HEK293 (cell line): ENCODE measurements around the gene ZNF709.
A peak's percentile ranks its signal among the peaks of the same experiment; 100 is the strongest.

Experiments
- CTCF ChIA-PET: fragments of 350-600 bp; formaldehyde crosslinking; extraction: SDS; loops from one replicate; lab custom pipeline; 2021; ENCODE audit warnings: antibody characterized with exemption; lab: Yijun Ruan, JAX
- POLR2A ChIA-PET: fragments of 300-600 bp; formaldehyde crosslinking; extraction: SDS; loops from one replicate; lab custom pipeline; 2020; ENCODE audit warnings: antibody characterized with exemption, inconsistent platforms; lab: Yijun Ruan, JAX
- H3K27ac ChIP-seq: fragments of 200-500 bp; sonication (Bioruptor generic); 2 replicates; pipeline ENCODE4 v1.5.1; 2014; ENCODE audit warnings: low read depth, low read length, control low read depth, inconsistent platforms; ENCODE audit errors: extremely low read depth
- H3K36me3 ChIP-seq, 2 experiments: fragments of 200-500 bp in 1 of 2; sonication (Bioruptor generic) in 1 of 2; 1 replicate in 1 of 2; 2 replicates in 1 of 2; pipeline ENCODE4 v1.5.1; 2014 to 2017; ENCODE audit warnings: inconsistent platforms in 2 of 2, low read length in 2 of 2; ENCODE audit not compliant: control insufficient read depth in 2 of 2, insufficient read depth in 1 of 2
- H3K4me1 ChIP-seq: fragments of 200-500 bp; sonication (Bioruptor generic); 2 replicates; pipeline ENCODE4 v1.5.1; 2014; ENCODE audit warnings: mild to moderate bottlenecking, low read length, inconsistent platforms; ENCODE audit not compliant: control insufficient read depth, insufficient read depth
- H3K4me3 ChIP-seq: 2 replicates; pipeline ENCODE4 v1.5.1; 2011; ENCODE audit warnings: low read depth, mild to moderate bottlenecking, control low read depth, low read length, moderate library complexity
- H3K9me3 ChIP-seq: fragments of 200-500 bp; sonication (Bioruptor generic); 2 replicates; pipeline ENCODE4 v1.5.1; 2014; ENCODE audit warnings: low read depth, low read length, inconsistent platforms; ENCODE audit not compliant: control insufficient read depth, insufficient read depth
- GLI4 ChIP-seq: fragments of 450-650 bp; formaldehyde crosslinking; IDR thresholded peaks from 2 replicates; pipeline ENCODE4 v1.5.1; 2016; ENCODE audit warnings: missing biosample characterization, missing genetic modification characterization
- GLIS1 ChIP-seq: fragments of 450-650 bp; formaldehyde crosslinking; IDR thresholded peaks from 2 replicates; pipeline ENCODE4 v1.5.1; 2016; ENCODE audit warnings: missing biosample characterization, missing genetic modification characterization
- HIC1 ChIP-seq: fragments of 450-650 bp; formaldehyde crosslinking; IDR thresholded peaks from 2 replicates; pipeline ENCODE4 v1.5.1; 2016; ENCODE audit warnings: missing biosample characterization, missing genetic modification characterization
- HOXA7 ChIP-seq: sonication (generic); formaldehyde crosslinking; IDR thresholded peaks from 2 replicates; pipeline ENCODE4 v1.8.1; 2022; ENCODE audit warnings: missing genetic modification reagents, borderline replicate concordance
- HOXC10 ChIP-seq: sonication (generic); formaldehyde crosslinking; IDR thresholded peaks from 2 replicates; pipeline ENCODE4 v1.8.1; 2023; ENCODE audit warnings: mild to moderate bottlenecking, missing genetic modification reagents
- RBAK ChIP-seq: fragments of 450-650 bp; formaldehyde crosslinking; IDR thresholded peaks from 2 replicates; pipeline ENCODE4 v1.5.1; 2016; ENCODE audit warnings: missing biosample characterization, missing genetic modification characterization
- SALL2 ChIP-seq: fragments of 450-650 bp; formaldehyde crosslinking; IDR thresholded peaks from 2 replicates; pipeline ENCODE4 v1.5.0; 2017; ENCODE audit warnings: missing biosample characterization, mild to moderate bottlenecking, missing genetic modification characterization, borderline replicate concordance
- ZBTB48 ChIP-seq: fragments of 450-650 bp; formaldehyde crosslinking; IDR thresholded peaks from 2 replicates; pipeline ENCODE4 v1.5.1; 2016; ENCODE audit warnings: missing biosample characterization, missing genetic modification characterization
- ZEB2 ChIP-seq: fragments of 450-650 bp; formaldehyde crosslinking; IDR thresholded peaks from 2 replicates; pipeline ENCODE4 v1.5.1; 2016; ENCODE audit warnings: missing biosample characterization, missing genetic modification characterization
- ZNF138 ChIP-seq: fragments of 450-650 bp; formaldehyde crosslinking; IDR thresholded peaks from 2 replicates; pipeline ENCODE4 v1.5.1; 2016; ENCODE audit warnings: missing biosample characterization, missing genetic modification characterization, borderline replicate concordance
- ZNF175 ChIP-seq: fragments of 450-650 bp; formaldehyde crosslinking; IDR thresholded peaks from 2 replicates; pipeline ENCODE4 v1.5.1; 2016; ENCODE audit warnings: missing biosample characterization, missing genetic modification characterization
- ZNF335 ChIP-seq: fragments of 450-650 bp; formaldehyde crosslinking; conservative IDR thresholded peaks from 2 replicates; pipeline ENCODE4 v1.5.1; 2016; ENCODE audit warnings: missing biosample characterization, missing genetic modification characterization
- ZNF426 ChIP-seq: fragments of 450-650 bp; formaldehyde crosslinking; IDR thresholded peaks from 2 replicates; pipeline ENCODE4 v1.5.1; 2017; ENCODE audit warnings: missing biosample characterization, missing genetic modification characterization, mild to moderate bottlenecking, inconsistent platforms, moderate library complexity
- ZNF571 ChIP-seq: fragments of 450-650 bp; formaldehyde crosslinking; IDR thresholded peaks from 2 replicates; pipeline ENCODE4 v1.5.0; 2017; ENCODE audit warnings: missing biosample characterization, missing genetic modification characterization
- ZNF600 ChIP-seq: fragments of 450-650 bp; formaldehyde crosslinking; IDR thresholded peaks from 2 replicates; pipeline ENCODE4 v1.5.1; 2016; ENCODE audit warnings: missing biosample characterization, missing genetic modification characterization
- ZNF670 ChIP-seq: fragments of 450-650 bp; formaldehyde crosslinking; IDR thresholded peaks from 2 replicates; pipeline ENCODE4 v1.5.1; 2016; ENCODE audit warnings: missing biosample characterization, missing genetic modification characterization, low read depth
- ZNF768 ChIP-seq: fragments of 450-650 bp; formaldehyde crosslinking; IDR thresholded peaks from 2 replicates; pipeline ENCODE4 v1.5.1; 2018; ENCODE audit warnings: missing biosample characterization, mild to moderate bottlenecking, missing genetic modification characterization
- ZNF792 ChIP-seq: fragments of 450-650 bp; formaldehyde crosslinking; IDR thresholded peaks from 2 replicates; pipeline ENCODE4 v1.5.1; 2016; ENCODE audit warnings: missing biosample characterization, missing genetic modification characterization
- ZNF843 ChIP-seq: fragments of 450-650 bp; formaldehyde crosslinking; IDR thresholded peaks from 2 replicates; pipeline ENCODE4 v1.5.1; 2016; ENCODE audit warnings: missing biosample characterization, missing genetic modification characterization
- ZSCAN16 ChIP-seq: fragments of 450-650 bp; formaldehyde crosslinking; IDR thresholded peaks from 2 replicates; pipeline ENCODE4 v1.5.1; 2016; ENCODE audit warnings: missing biosample characterization, missing genetic modification characterization
- ZSCAN30 ChIP-seq: fragments of 450-650 bp; IDR thresholded peaks from 2 replicates; pipeline ENCODE4 v1.5.1; 2018; ENCODE audit warnings: missing biosample characterization, mild to moderate bottlenecking, missing genetic modification characterization, moderate library complexity
- ZXDB ChIP-seq: fragments of 450-650 bp; formaldehyde crosslinking; IDR thresholded peaks from 2 replicates; pipeline ENCODE4 v1.5.1; 2016; ENCODE audit warnings: missing biosample characterization, missing genetic modification characterization
- TF ChIP-seq, protein P1 (sequence below): fragments of 450-650 bp; formaldehyde crosslinking; IDR thresholded peaks from 2 replicates; pipeline ENCODE4 v1.5.1; 2017; ENCODE audit warnings: missing biosample characterization, missing genetic modification characterization
- TF ChIP-seq, protein P2 (sequence below): fragments of 450-650 bp; formaldehyde crosslinking; conservative IDR thresholded peaks from 2 replicates; pipeline ENCODE4 v1.5.1; 2016; ENCODE audit warnings: low read depth, missing biosample characterization, missing genetic modification characterization

The ZNF709 gene

DNA sequence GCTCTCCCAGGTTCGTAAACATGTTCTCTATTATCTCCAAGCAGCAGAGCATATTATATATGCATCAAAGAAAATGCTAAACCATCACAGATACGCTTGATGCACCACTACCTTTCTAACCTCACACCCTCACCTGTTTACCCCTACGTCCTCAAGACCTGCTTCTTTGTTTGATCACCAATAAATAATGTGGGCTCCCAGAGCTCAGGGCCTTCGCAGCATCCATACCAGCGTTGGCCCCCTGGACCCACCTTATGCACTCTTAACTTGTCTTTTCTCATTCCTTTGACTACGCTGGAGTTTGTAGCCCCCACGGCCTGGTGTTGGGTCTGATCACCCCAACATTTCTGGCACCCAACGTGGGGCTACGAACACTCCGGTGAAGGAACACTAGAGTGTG, 33.8 kb downstream of the ZNF709 start:
- TF ChIP-seq ZNF768 (no peak), ZNF843 (tag by site-specific recombination) (no peak), ZNF670 (tag by site-specific recombination) (no peak), ZNF426 (tag by site-specific recombination) (no peak), ZNF792 (tag by site-specific recombination) (no peak)
- TF ChIP-seq, protein P1, sequence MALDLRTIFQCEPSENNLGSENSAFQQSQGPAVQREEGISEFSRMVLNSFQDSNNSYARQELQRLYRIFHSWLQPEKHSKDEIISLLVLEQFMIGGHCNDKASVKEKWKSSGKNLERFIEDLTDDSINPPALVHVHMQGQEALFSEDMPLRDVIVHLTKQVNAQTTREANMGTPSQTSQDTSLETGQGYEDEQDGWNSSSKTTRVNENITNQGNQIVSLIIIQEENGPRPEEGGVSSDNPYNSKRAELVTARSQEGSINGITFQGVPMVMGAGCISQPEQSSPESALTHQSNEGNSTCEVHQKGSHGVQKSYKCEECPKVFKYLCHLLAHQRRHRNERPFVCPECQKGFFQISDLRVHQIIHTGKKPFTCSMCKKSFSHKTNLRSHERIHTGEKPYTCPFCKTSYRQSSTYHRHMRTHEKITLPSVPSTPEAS = no peak
- Histone ChIP-seq H3K4me1 (no peaks in the 10 kb centered on the region), H3K36me3 (no peaks in the 10 kb centered on the region), H3K9me3 (no peaks in the 10 kb centered on the region), H3K27ac (no peak overlapping the region), H3K4me3 (no peak overlapping the region)
- ChIA-PET POLR2A (no interaction called here), CTCF (no interaction called here)

GRCh38 chr19:12448808-12449207, 35.8 kb downstream of the ZNF709 start:
- no peak for TF ChIP-seq ZSCAN16 (tag by site-specific recombination)
- no peak overlapping the region for H3K27ac ChIP-seq
- CTCF ChIA-PET = interaction anchor here (0.6 kb wide), 1 partner anchor 25 kb away, joined by 3 read pairs; no protein-coding TSS in a partner anchor
- H3K9me3 ChIP-seq = no peaks in the 10 kb centered on the region
- H3K36me3 ChIP-seq = no peaks in the 10 kb centered on the region
- H3K4me1 ChIP-seq = no peaks in the 10 kb centered on the region
- POLR2A ChIA-PET = no interaction called here
- H3K4me3 ChIP-seq = no peak overlapping the region

GRCh38 chr19:12440541-12441316, 43.9 kb downstream of the ZNF709 start, which contains the start of gene ZNF443:
ZNF443 (minus strand) TSS chr19:12441021; CDS start chr19:12440914, 107 bp downstream.
- Histone ChIP-seq H3K4me1 (no peaks in the 10 kb centered on the region), H3K9me3 (no peaks in the 10 kb centered on the region), H3K27ac (peak within 1 kb of the TSS; percentile 72), H3K36me3 (no peaks in the 10 kb centered on the region), H3K4me3 (peak within 1 kb of the TSS; percentile 76)
- ChIA-PET CTCF (interaction anchor here (0.7 to 1.1 kb wide), 4 partner anchors 42 to 517 kb away, joined by 3 read pairs; no protein-coding TSS in a partner anchor), POLR2A (interaction anchor here (0.6 to 2.0 kb wide), 15 partner anchors 40 to 627 kb away, joined by 3 to 16 read pairs (median 3); partner anchors contain the start of genes ZNF433, ZNF44, ZNF440 and ZNF442)
- no peak for TF ChIP-seq HIC1 (tag by site-specific recombination)
- no peak for TF ChIP-seq GLIS1 (tag by site-specific recombination)
- TF ChIP-seq ZNF175 = no peak
- TF ChIP-seq ZBTB48 (tag by site-specific recombination) = no peak
- no peak for TF ChIP-seq HOXC10 (CRISPR knock-in tag)
- no peak for TF ChIP-seq ZXDB (tag by site-specific recombination)
- no peak for TF ChIP-seq ZEB2 (tag by site-specific recombination)
- TF ChIP-seq RBAK = no peak
- TF ChIP-seq ZNF138 (tag by site-specific recombination) = no peak
- TF ChIP-seq, protein P2, sequence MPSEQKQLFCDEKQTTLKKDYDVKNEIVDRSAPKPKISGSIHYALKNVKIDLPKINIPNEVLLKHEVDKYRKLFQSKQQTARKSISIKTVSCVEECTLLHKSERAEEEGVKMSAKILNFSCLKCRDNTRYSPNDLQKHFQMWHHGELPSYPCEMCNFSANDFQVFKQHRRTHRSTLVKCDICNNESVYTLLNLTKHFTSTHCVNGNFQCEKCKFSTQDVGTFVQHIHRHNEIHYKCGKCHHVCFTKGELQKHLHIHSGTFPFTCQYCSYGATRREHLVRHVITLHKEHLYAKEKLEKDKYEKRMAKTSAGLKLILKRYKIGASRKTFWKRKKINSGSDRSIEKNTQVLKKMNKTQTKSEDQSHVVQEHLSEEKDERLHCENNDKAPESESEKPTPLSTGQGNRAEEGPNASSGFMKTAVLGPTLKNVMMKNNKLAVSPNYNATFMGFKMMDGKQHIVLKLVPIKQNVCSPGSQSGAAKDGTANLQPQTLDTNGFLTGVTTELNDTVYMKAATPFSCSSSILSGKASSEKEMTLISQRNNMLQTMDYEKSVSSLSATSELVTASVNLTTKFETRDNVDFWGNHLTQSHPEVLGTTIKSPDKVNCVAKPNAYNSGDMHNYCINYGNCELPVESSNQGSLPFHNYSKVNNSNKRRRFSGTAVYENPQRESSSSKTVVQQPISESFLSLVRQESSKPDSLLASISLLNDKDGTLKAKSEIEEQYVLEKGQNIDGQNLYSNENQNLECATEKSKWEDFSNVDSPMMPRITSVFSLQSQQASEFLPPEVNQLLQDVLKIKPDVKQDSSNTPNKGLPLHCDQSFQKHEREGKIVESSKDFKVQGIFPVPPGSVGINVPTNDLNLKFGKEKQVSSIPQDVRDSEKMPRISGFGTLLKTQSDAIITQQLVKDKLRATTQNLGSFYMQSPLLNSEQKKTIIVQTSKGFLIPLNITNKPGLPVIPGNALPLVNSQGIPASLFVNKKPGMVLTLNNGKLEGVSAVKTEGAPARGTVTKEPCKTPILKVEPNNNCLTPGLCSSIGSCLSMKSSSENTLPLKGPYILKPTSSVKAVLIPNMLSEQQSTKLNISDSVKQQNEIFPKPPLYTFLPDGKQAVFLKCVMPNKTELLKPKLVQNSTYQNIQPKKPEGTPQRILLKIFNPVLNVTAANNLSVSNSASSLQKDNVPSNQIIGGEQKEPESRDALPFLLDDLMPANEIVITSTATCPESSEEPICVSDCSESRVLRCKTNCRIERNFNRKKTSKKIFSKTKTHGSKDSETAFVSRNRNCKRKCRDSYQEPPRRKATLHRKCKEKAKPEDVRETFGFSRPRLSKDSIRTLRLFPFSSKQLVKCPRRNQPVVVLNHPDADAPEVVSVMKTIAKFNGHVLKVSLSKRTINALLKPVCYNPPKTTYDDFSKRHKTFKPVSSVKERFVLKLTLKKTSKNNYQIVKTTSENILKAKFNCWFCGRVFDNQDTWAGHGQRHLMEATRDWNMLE (tag by site-specific recombination) = peak; percentile 56; the same call in 1 of the 2 replicates
- TF ChIP-seq ZNF335 (tag by site-specific recombination) = peak; percentile 89
- no peak for TF ChIP-seq ZNF571 (tag by site-specific recombination)
- no peak for TF ChIP-seq HOXA7 (CRISPR knock-in tag)
- TF ChIP-seq SALL2 = no peak
- TF ChIP-seq ZNF600 (tag by site-specific recombination) = peak; percentile 72; the same call in 1 of the 2 replicates
- no peak for TF ChIP-seq GLI4 (tag by site-specific recombination)
- TF ChIP-seq ZSCAN30 = no peak
